SK-N-SH (cell line): ENCODE measurements around the gene CEP112. TPM values are rescaled to one million over a fixed set of nuclear protein-coding genes. Genes with fewer than 3 reads are reported as not detected.

Experiments used
- CTCF ChIA-PET: fragments of 300-600, 350-600 bp; formaldehyde crosslinking; extraction: SDS; loops from one replicate; lab custom pipeline; 2021; lab: Yijun Ruan, JAX
- POLR2A ChIA-PET: fragments of 350-600 bp; sonication (Branson Sonifier 250); formaldehyde crosslinking; extraction: SDS; loops from one replicate; lab custom pipeline; 2020; ENCODE audit warnings: antibody characterized with exemption, inconsistent platforms; lab: Yijun Ruan, JAX
- DNase-seq: peaks from one replicate; pipeline ENCODE4 v3.0.0; 2012
- H2AFZ ChIP-seq: fragments of 200-600 bp; sonication (generic); 2 replicates; pipeline ENCODE4 v1.8.1; 2016; ENCODE audit warnings: antibody characterized with exemption, mild to moderate bottlenecking, low read depth
- H3F3A ChIP-seq: fragments of 200-600 bp; sonication (generic); replicated peaks from 2 replicates; pipeline ENCODE3; 2016; ENCODE audit warnings: antibody characterized with exemption, mild to moderate bottlenecking; ENCODE audit not compliant: insufficient read depth
- H3K27ac ChIP-seq, 2 experiments: fragments of 200-500 bp in 1 of 2; fragments of 200-600 bp in 1 of 2; sonication (Bioruptor generic) in 1 of 2; sonication (generic), shearing (Covaris generic) in 1 of 2; 2 replicates each; pipeline versions ENCODE4 v1.5.1 to v1.6.1; 2014 to 2016; ENCODE audit warnings: low read depth in 2 of 2, inconsistent platforms in 1 of 2, low read length in 1 of 2, mild to moderate bottlenecking in 1 of 2, mixed read lengths in 1 of 2
- H3K27me3 ChIP-seq: fragments of 200-600 bp; sonication (generic), shearing (Covaris generic); 2 replicates; pipeline ENCODE4 v1.6.1; 2016; ENCODE audit warnings: mixed run types; ENCODE audit not compliant: insufficient read depth
- H3K36me3 ChIP-seq, 2 experiments: fragments of 200-500 bp in 1 of 2; fragments of 200-600 bp in 1 of 2; sonication (Bioruptor generic) in 1 of 2; sonication (generic) in 1 of 2; replicated peaks in 1 of 2; 2 replicates each; pipeline versions ENCODE3 to v1.5.1; 2014 to 2016; ENCODE audit warnings: low read length in 1 of 2, mild to moderate bottlenecking in 1 of 2; ENCODE audit not compliant: insufficient read depth in 2 of 2, control insufficient read depth in 1 of 2
- H3K4me1 ChIP-seq, 2 experiments: fragments of 200-500 bp in 1 of 2; fragments of 200-600 bp in 1 of 2; sonication (Bioruptor generic) in 1 of 2; sonication (generic), shearing (Covaris generic) in 1 of 2; 2 replicates each; pipeline versions ENCODE4 v1.5.1 to v1.6.1; 2014 to 2016; ENCODE audit warnings: low read depth in 1 of 2, low read length in 1 of 2, mixed run types in 1 of 2; ENCODE audit not compliant: insufficient read depth in 2 of 2, control insufficient read depth in 1 of 2
- H3K4me2 ChIP-seq: fragments of 200-600 bp; sonication (generic), shearing (Covaris generic); 2 replicates; pipeline ENCODE4 v1.6.1; 2017; ENCODE audit warnings: mixed run types
- H3K4me3 ChIP-seq, 2 experiments: fragments of 200-500 bp in 1 of 2; fragments of 200-600 bp in 1 of 2; sonication (Bioruptor generic) in 1 of 2; sonication (generic), shearing (Covaris generic) in 1 of 2; 2 replicates each; pipeline versions ENCODE4 v1.5.1 to v1.8.1; 2014 to 2016; ENCODE audit warnings: low read depth in 2 of 2, inconsistent platforms in 1 of 2, low read length in 1 of 2, mild to moderate bottlenecking in 1 of 2, mixed read lengths in 1 of 2, moderate library complexity in 1 of 2
- H3K79me2 ChIP-seq: fragments of 200-600 bp; sonication (generic); 2 replicates; pipeline ENCODE4 v1.8.1; 2017; ENCODE audit warnings: mild to moderate bottlenecking; ENCODE audit not compliant: insufficient read depth
- H3K9ac ChIP-seq: fragments of 200-600 bp; sonication (generic); 2 replicates; pipeline ENCODE4 v1.6.1; 2017; ENCODE audit warnings: mixed run types
- H3K9me2 ChIP-seq: fragments of 200-600 bp; sonication (generic); 2 replicates; pipeline ENCODE4 v1.6.1; 2017; ENCODE audit warnings: mixed run types
- H3K9me3 ChIP-seq: fragments of 200-600 bp; sonication (generic); 2 replicates; pipeline ENCODE4 v1.6.1; 2017; ENCODE audit warnings: mixed run types, mild to moderate bottlenecking, moderate library complexity
- H4K20me1 ChIP-seq: fragments of 200-600 bp; sonication (generic); 2 replicates; pipeline ENCODE4 v1.6.1; 2017; ENCODE audit warnings: mild to moderate bottlenecking, mixed run types; ENCODE audit not compliant: insufficient read depth
- CHD2 ChIP-seq: fragments of 150-350 bp; IDR thresholded peaks from 2 replicates; pipeline ENCODE4 v1.6.1; 2018; ENCODE audit warnings: low read length; ENCODE audit not compliant: partially characterized antibody
- CTCF ChIP-seq: fragments of 200-600 bp; sonication (generic); IDR thresholded peaks from 2 replicates; pipeline ENCODE4 v1.6.1; 2017; ENCODE audit warnings: antibody characterized with exemption, mild to moderate bottlenecking, moderate library complexity
- EP300 ChIP-seq, 2 experiments: IDR thresholded peaks; 2 replicates each; pipeline versions ENCODE4 v1.4.0 to v1.6.1; 2012; ENCODE audit warnings: borderline replicate concordance in 1 of 2, low read depth in 1 of 2, low read length in 1 of 2
- EZH2phosphoT487 ChIP-seq: fragments of 200-600 bp; sonication (generic); IDR thresholded peaks from 2 replicates; pipeline ENCODE4 v1.6.1; 2017; ENCODE audit warnings: low read depth, mixed run types, mild to moderate bottlenecking, antibody characterized with exemption, moderate library complexity, borderline replicate concordance
- FOXJ3 ChIP-seq: sonication (generic); formaldehyde crosslinking; IDR thresholded peaks from 2 replicates; pipeline ENCODE4 v1.5.1; 2020; ENCODE audit warnings: mild to moderate bottlenecking, missing genetic modification reagents
- FOXM1 ChIP-seq: IDR thresholded peaks from 2 replicates; pipeline ENCODE4 v1.4.0; 2012; ENCODE audit warnings: low read depth, mild to moderate bottlenecking
- GATA2 ChIP-seq: sonication (generic); formaldehyde crosslinking; IDR thresholded peaks from 2 replicates; pipeline ENCODE4 v1.5.0; 2020; ENCODE audit warnings: mild to moderate bottlenecking, missing genetic modification reagents
- MEF2A ChIP-seq: IDR thresholded peaks from 2 replicates; pipeline ENCODE4 v1.4.0; 2012; ENCODE audit warnings: low read depth, borderline replicate concordance
- NRF1 ChIP-seq: IDR thresholded peaks from 2 replicates; pipeline ENCODE4 v1.6.1; 2012; ENCODE audit warnings: low read depth, mild to moderate bottlenecking, low read length
- PBX3 ChIP-seq: IDR thresholded peaks from 2 replicates; pipeline ENCODE4; 2012
- RCOR1 ChIP-seq: fragments of 150-350 bp; IDR thresholded peaks from 2 replicates; pipeline ENCODE4 v1.6.1; 2017; ENCODE audit warnings: antibody characterized with exemption, low read length
- REST ChIP-seq: IDR thresholded peaks from 2 replicates; pipeline ENCODE4 v1.6.1; 2012; ENCODE audit warnings: mild to moderate bottlenecking, low read depth, low read length, moderate library complexity
- RFX5 ChIP-seq: IDR thresholded peaks from 2 replicates; pipeline ENCODE4 v1.6.1; 2012; ENCODE audit warnings: mild to moderate bottlenecking, improper control_type of control experiment, low read length
- RXRA ChIP-seq: IDR thresholded peaks from 2 replicates; pipeline ENCODE4 v1.4.0; 2012; ENCODE audit warnings: low read depth, mild to moderate bottlenecking, borderline replicate concordance
- SMC3 ChIP-seq: IDR thresholded peaks from 2 replicates; pipeline ENCODE4 v1.6.1; 2012; ENCODE audit warnings: low read depth, low read length, improper control_type of control experiment
- TCF12 ChIP-seq: IDR thresholded peaks from 2 replicates; pipeline ENCODE4 v1.4.0; 2012
- YY1 ChIP-seq: IDR thresholded peaks from 2 replicates; pipeline ENCODE4 v1.4.0; 2012; ENCODE audit warnings: low read depth, mild to moderate bottlenecking
- ZBTB33 ChIP-seq: IDR thresholded peaks from 2 replicates; pipeline ENCODE4 v1.4.0; 2012; ENCODE audit warnings: low read depth, borderline replicate concordance
- WGBS: methylation state at CpG from one replicate; pipeline ENCODE4 v1.1.6; 2017; ENCODE audit warnings: low lambda C conversion rate; 5-methylcytosine and 5-hydroxymethylcytosine counted together
- polyA plus RNA-seq, 3 experiments: library from polyadenylated mRNA; depleted of rRNA; stranded (reverse); fragments of >200 nt; gene quantifications; 2 replicates each; pipeline ENCODE4 v1.2.3, GENCODE V29; 2012

Gene CEP112
- polyA plus RNA-seq, 1 of the 3 experiments (the other 2 are of a cell fraction) = 7.9 TPM

- no peak for TF ChIP-seq REST
- no peak for TF ChIP-seq EZH2phosphoT487
- no peak for TF ChIP-seq YY1
- no peak for TF ChIP-seq GATA2
Measured at GRCh38 chr17:65711671-65712276, 480.2 kb downstream of the CEP112 start (continued).

- POLR2A ChIA-PET = no interaction called here
- DNase-seq = no peak
- TF ChIP-seq RFX5 = no peak
- no peak for TF ChIP-seq RCOR1
- no peak for TF ChIP-seq YY1
- TF ChIP-seq CTCF = no peak
- TF ChIP-seq FOXJ3 (CRISPR knock-in tag) = no peak
- TF ChIP-seq ZBTB33 = no peak
- no peak for TF ChIP-seq NRF1
- no peak for TF ChIP-seq MEF2A
- TF ChIP-seq TCF12 = no peak
- no peak for TF ChIP-seq PBX3
- TF ChIP-seq CHD2 = no peak
- TF ChIP-seq EZH2phosphoT487 = no peak
- no peak for TF ChIP-seq FOXM1
- TF ChIP-seq GATA2 = no peak
- no peak for TF ChIP-seq SMC3
- TF ChIP-seq REST = no peak
- TF ChIP-seq RXRA = no peak
- TF ChIP-seq EP300 (IDR thresholded peaks at IDR 0.05; ENCODE audit: borderline replicate concordance in 1 of 2, low read depth in 1 of 2, low read length in 1 of 2) = no peak
Measured at GRCh38 chr17:65707780-65708179, 484.2 kb downstream of the CEP112 start.

More at GRCh38 chr17:65707780-65708179, 484.2 kb downstream of the CEP112 start:
- no peaks in the 10 kb centered on the region for H3K79me2 ChIP-seq
- H2AFZ ChIP-seq = no peak overlapping the region
- no peaks in the 10 kb centered on the region for H3K9me2 ChIP-seq
- H3K9me3 ChIP-seq = no peaks in the 10 kb centered on the region
- H3K4me2 ChIP-seq = no peak overlapping the region
- H3K27me3 ChIP-seq = no peaks in the 10 kb centered on the region
- no peak overlapping the region for H3K9ac ChIP-seq
- CTCF ChIA-PET = no interaction called here
- no peaks in the 10 kb centered on the region for H3K4me1 ChIP-seq
- H3K4me3 ChIP-seq = no peak overlapping the region
- no peaks in the 10 kb centered on the region for H4K20me1 ChIP-seq
- no peaks in the 10 kb centered on the region for H3K36me3 ChIP-seq
- 72% methylated on average over 2 of the region's 2 CpGs for WGBS
- H3K27ac ChIP-seq = no peak overlapping the region
- no peaks in the 10 kb centered on the region for H3F3A ChIP-seq
